HEK293 (cell line): ENCODE measurements around the gene WDR20.

Experiments used
- ZNF324 ChIP-seq: fragments of 450-650 bp; formaldehyde crosslinking; IDR thresholded peaks from 2 replicates; pipeline ENCODE4 v1.5.1; 2016; ENCODE audit warnings: missing biosample characterization, missing genetic modification characterization
- ZNF350 ChIP-seq: fragments of 450-650 bp; formaldehyde crosslinking; IDR thresholded peaks from 2 replicates; pipeline ENCODE4 v1.5.0; 2017; ENCODE audit warnings: missing biosample characterization, mild to moderate bottlenecking, missing genetic modification characterization
- TF ChIP-seq, protein P1 (sequence below): fragments of 450-650 bp; formaldehyde crosslinking; IDR thresholded peaks from 2 replicates; pipeline ENCODE4 v1.5.1; 2016; ENCODE audit warnings: missing biosample characterization, missing genetic modification characterization
- TF ChIP-seq, protein P2 (sequence below): fragments of 450-650 bp; formaldehyde crosslinking; conservative IDR thresholded peaks from 2 replicates; pipeline ENCODE4 v1.5.1; 2016; ENCODE audit warnings: low read depth, missing biosample characterization, missing genetic modification characterization

DNA sequence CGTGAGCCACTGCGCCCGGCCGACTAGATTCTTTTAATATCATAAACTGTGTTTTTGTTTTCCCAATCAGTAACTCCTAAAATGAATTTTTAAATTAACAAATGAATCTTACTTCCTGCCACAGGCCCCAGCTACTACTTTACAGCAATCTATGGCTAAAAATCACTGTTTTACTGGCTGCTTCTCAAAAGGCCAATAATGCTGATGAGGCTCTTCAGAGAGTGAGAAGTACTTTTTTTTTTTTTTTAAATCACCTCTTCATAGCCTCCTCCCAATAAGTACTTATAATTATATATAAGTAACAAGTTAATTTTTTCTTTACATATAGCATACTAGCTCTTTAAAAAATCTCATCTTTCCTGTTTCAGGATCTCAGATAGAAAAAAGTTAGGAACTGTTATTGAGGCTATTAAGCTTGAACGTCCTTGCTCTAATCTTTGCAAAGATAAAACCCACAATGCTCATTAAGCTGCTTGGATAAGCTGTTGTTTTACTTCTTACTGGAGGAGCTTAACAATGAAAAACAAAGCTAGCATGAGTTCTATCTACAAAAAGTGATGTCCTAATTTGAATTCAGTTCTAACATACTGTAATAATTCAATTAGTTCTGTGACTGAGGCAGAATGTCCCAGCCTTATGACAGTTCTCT is 12.8 kb upstream of the WDR20 start:
- TF ChIP-seq, protein P1, sequence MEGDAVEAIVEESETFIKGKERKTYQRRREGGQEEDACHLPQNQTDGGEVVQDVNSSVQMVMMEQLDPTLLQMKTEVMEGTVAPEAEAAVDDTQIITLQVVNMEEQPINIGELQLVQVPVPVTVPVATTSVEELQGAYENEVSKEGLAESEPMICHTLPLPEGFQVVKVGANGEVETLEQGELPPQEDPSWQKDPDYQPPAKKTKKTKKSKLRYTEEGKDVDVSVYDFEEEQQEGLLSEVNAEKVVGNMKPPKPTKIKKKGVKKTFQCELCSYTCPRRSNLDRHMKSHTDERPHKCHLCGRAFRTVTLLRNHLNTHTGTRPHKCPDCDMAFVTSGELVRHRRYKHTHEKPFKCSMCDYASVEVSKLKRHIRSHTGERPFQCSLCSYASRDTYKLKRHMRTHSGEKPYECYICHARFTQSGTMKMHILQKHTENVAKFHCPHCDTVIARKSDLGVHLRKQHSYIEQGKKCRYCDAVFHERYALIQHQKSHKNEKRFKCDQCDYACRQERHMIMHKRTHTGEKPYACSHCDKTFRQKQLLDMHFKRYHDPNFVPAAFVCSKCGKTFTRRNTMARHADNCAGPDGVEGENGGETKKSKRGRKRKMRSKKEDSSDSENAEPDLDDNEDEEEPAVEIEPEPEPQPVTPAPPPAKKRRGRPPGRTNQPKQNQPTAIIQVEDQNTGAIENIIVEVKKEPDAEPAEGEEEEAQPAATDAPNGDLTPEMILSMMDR = no peak
- TF ChIP-seq ZNF324 (no peak), ZNF350 (tag by site-specific recombination) (no peak)
- TF ChIP-seq, protein P2, sequence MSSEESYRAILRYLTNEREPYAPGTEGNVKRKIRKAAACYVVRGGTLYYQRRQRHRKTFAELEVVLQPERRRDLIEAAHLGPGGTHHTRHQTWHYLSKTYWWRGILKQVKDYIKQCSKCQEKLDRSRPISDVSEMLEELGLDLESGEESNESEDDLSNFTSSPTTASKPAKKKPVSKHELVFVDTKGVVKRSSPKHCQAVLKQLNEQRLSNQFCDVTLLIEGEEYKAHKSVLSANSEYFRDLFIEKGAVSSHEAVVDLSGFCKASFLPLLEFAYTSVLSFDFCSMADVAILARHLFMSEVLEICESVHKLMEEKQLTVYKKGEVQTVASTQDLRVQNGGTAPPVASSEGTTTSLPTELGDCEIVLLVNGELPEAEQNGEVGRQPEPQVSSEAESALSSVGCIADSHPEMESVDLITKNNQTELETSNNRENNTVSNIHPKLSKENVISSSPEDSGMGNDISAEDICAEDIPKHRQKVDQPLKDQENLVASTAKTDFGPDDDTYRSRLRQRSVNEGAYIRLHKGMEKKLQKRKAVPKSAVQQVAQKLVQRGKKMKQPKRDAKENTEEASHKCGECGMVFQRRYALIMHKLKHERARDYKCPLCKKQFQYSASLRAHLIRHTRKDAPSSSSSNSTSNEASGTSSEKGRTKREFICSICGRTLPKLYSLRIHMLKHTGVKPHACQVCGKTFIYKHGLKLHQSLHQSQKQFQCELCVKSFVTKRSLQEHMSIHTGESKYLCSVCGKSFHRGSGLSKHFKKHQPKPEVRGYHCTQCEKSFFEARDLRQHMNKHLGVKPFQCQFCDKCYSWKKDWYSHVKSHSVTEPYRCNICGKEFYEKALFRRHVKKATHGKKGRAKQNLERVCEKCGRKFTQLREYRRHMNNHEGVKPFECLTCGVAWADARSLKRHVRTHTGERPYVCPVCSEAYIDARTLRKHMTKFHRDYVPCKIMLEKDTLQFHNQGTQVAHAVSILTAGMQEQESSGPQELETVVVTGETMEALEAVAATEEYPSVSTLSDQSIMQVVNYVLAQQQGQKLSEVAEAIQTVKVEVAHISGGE (tag by site-specific recombination) = no peak
